ENCODE data around the gene DCUN1D3. TPM values are rescaled to one million over a fixed set of nuclear protein-coding genes. Genes with fewer than 3 reads are reported as not detected.

DCUN1D3 gene
- total RNA-seq, 1 experiment from 2014 or later: 16.1 TPM

- Mint-ChIP-seq H3K27ac (no peak overlapping the region; a peak in 1 of 7 replicates), H3K4me3 (no peak overlapping the region), H3K9me3 (no peaks in the 10 kb centered on the region), H3K27me3 (ENCODE audit: low read depth) (no peaks in the 10 kb centered on the region), H3K4me1 (peaks cover 16 to 24% of the 10 kb centered on the region in 2 experiments), H3K36me3 (ENCODE audit: insufficient read depth in 1 of 3, low read depth in 3 of 3) (peaks cover 0 to 5% (median 2%) of the 10 kb centered on the region in 3 experiments; a peak in 1 of 7 replicates)
- no peak overlapping the region for H3K56ac ChIP-seq (ENCODE audit: insufficient read length, low read depth, low read length)
- H2BK120ac ChIP-seq (ENCODE audit: low read depth, low read length, poor library complexity, severe bottlenecking): no peak overlapping the region
- no peak for DNase-seq
- H3K4me1 ChIP-seq (ENCODE audit: insufficient read depth, low read length): no peaks in the 10 kb centered on the region; the same call in 1 of the 2 replicates
- H3K79me2 ChIP-seq (ENCODE audit: insufficient read depth, low read length): peaks cover 2% of the 10 kb centered on the region; the same call in 1 of the 2 replicates
- no peak overlapping the region for H2AK5ac ChIP-seq (ENCODE audit: insufficient read length, low read length)
- no peak overlapping the region for H3T11ph ChIP-seq (ENCODE audit: low read length)
- H2AFZ ChIP-seq (ENCODE audit: low read length): no peak overlapping the region
- WGBS (ENCODE audit: extremely low coverage, insufficient read length, low lambda C conversion rate): no CpG with 5 or more reads among the region's 5 CpGs
- no peak overlapping the region for H3K4ac ChIP-seq (ENCODE audit: low read depth, low read length)
- H3K23me2 ChIP-seq (ENCODE audit: insufficient read length, low read depth, low read length, poor library complexity, severe bottlenecking): no peaks in the 10 kb centered on the region
- H3K18ac ChIP-seq (ENCODE audit: insufficient read length, low read depth, low read length): no peak overlapping the region
- no peak overlapping the region for H2BK15ac ChIP-seq (ENCODE audit: low read depth, low read length)
- no peaks in the 10 kb centered on the region for H3K27me3 ChIP-seq (ENCODE audit: insufficient read depth, low read length)
- no peak overlapping the region for H3K23ac ChIP-seq (ENCODE audit: insufficient read length, low read depth, low read length)
- no peaks in the 10 kb centered on the region for H4K20me1 ChIP-seq (ENCODE audit: control insufficient read depth, insufficient read depth, insufficient read length)
- H3K14ac ChIP-seq (ENCODE audit: insufficient read depth, low read length): no peak overlapping the region
- H3K79me1 ChIP-seq (ENCODE audit: insufficient read depth, low read depth, low read length, poor library complexity, severe bottlenecking): peaks cover 6% of the 10 kb centered on the region
- no peak overlapping the region for H3K9ac ChIP-seq (ENCODE audit: extremely low read depth, insufficient read length, low read length)
- TF ChIP-seq CTCF (conservative IDR thresholded peaks at IDR 0.05): no peak
- no peak overlapping the region for H4K8ac ChIP-seq (replicated peaks; ENCODE audit: insufficient read length, low read depth, low read length)
- no peak overlapping the region for H2BK5ac ChIP-seq (ENCODE audit: insufficient read length, low read length)
- no peak overlapping the region for H2BK20ac ChIP-seq (ENCODE audit: low read depth, low read length, poor library complexity, severe bottlenecking)
- H3K27ac ChIP-seq (ENCODE audit: insufficient read length, low read depth, low read length): no peak overlapping the region
- no peak overlapping the region for H4K91ac ChIP-seq (ENCODE audit: insufficient read length, low read depth, low read length)
- no peak overlapping the region for H4K5ac ChIP-seq (ENCODE audit: insufficient read length, low read depth, low read length)
- no peaks in the 10 kb centered on the region for H3K9me3 ChIP-seq (ENCODE audit: control insufficient read depth, low read depth, low read length)
- H2BK12ac ChIP-seq (ENCODE audit: insufficient read length, low read depth, low read length): no peak overlapping the region
- no peak overlapping the region for H3K4me2 ChIP-seq (ENCODE audit: insufficient read depth, insufficient read length, low read length)
Observed at GRCh38 chr16:20883554-20884239, 16.5 kb downstream of the DCUN1D3 start.
